ENCODE data around the gene FAM241B. TPM values are rescaled to one million over a fixed set of nuclear protein-coding genes. Genes with fewer than 3 reads are reported as not detected.

The FAM241B gene
- total and polyA plus RNA-seq, 2 donors (not counting 1 experiment from before 2014, with no cell fraction given): 0.54 to 0.64 TPM

- Mint-ChIP-seq H3K4me1 (no peaks in the 10 kb centered on the region), H3K27ac (no peak overlapping the region), H3K4me3 (no peak overlapping the region), H3K9me3 (ENCODE audit: insufficient read depth) (no peaks in the 10 kb centered on the region), H3K27me3 (peaks cover 26% of the 10 kb centered on the region)
- H3K27me3 ChIP-seq (replicated peaks in 1 of 4; ENCODE audit: control extremely low read depth in 1 of 4, control insufficient read depth in 3 of 4, insufficient read depth in 4 of 4, low read length in 3 of 4): peaks cover 0 to 3% (median 0%) of the 10 kb centered on the region in 4 experiments
- H3K36me3 ChIP-seq (replicated peaks in 1 of 2; ENCODE audit: control extremely low read depth in 1 of 2, control insufficient read depth in 1 of 2, extremely low read depth in 1 of 2, insufficient read depth in 2 of 2, low read length in 1 of 2): no peaks in the 10 kb centered on the region
- no peaks in the 10 kb centered on the region for H4K20me1 ChIP-seq (ENCODE audit: control insufficient read depth, insufficient read depth, low read length, poor library complexity, severe bottlenecking)
- ChIA-PET POLR2A (no interaction called here), CTCF (no interaction called here)
- no peak overlapping the region for H3K9ac ChIP-seq (ENCODE audit: low read length)
- no peak overlapping the region for H3K4me2 ChIP-seq (replicated peaks; ENCODE audit: low read depth, low read length, poor library complexity, severe bottlenecking)
- no peak overlapping the region for H3K4me3 ChIP-seq (ENCODE audit: control extremely low read depth in 1 of 5, extremely low read depth in 1 of 5, insufficient read depth in 1 of 5, low read depth in 2 of 5, low read length in 4 of 5)
- DNase-seq (no peak), ATAC-seq (ENCODE audit: low read depth) (no peak)
- no peak overlapping the region for H3K27ac ChIP-seq (ENCODE audit: low read length in 2 of 2)
- H3K4me1 ChIP-seq (ENCODE audit: control insufficient read depth in 2 of 2, insufficient read depth in 2 of 2, low read length in 2 of 2): no peaks in the 10 kb centered on the region
- H2AFZ ChIP-seq (ENCODE audit: insufficient read depth, low read depth, low read length, poor library complexity, severe bottlenecking): no peak overlapping the region
- WGBS (ENCODE audit: insufficient coverage): 30% methylated on average over 3 of the region's 5 CpGs
- peaks cover 0 to 15% (median 0%) of the 10 kb centered on the region in 3 donors for H3K9me3 ChIP-seq (ENCODE audit: control extremely low read depth in 1 of 3, control insufficient read depth in 2 of 3, insufficient read depth in 1 of 3, low read length in 2 of 3)
- TF ChIP-seq CTCF (IDR thresholded peaks at IDR 0.05) (no peak), EZH2 (IDR thresholded peaks at IDR 0.05; ENCODE audit: borderline replicate concordance, insufficient read depth, low read depth, low read length, poor library complexity, severe bottlenecking) (no peak)
- intact Hi-C loops (cut with micrococcal nuclease): no loop called here
- no peaks in the 10 kb centered on the region for H3K79me2 ChIP-seq (ENCODE audit: control insufficient read depth, insufficient read depth, low read length)
Measured at GRCh38 chr10:69656742-69657269, 26.8 kb downstream of the FAM241B start.

GRCh38 chr10:69657430-69657829, 27.4 kb downstream of the FAM241B start:
- no peak overlapping the region for H3K9ac ChIP-seq (ENCODE audit: low read length)
- no peaks in the 10 kb centered on the region for H4K20me1 ChIP-seq (ENCODE audit: control insufficient read depth, insufficient read depth, low read length, poor library complexity, severe bottlenecking)
- H3K9me3 ChIP-seq (ENCODE audit: control extremely low read depth in 1 of 3, control insufficient read depth in 2 of 3, insufficient read depth in 1 of 3, low read length in 2 of 3): peaks cover 0 to 15% (median 0%) of the 10 kb centered on the region in 3 donors
- peaks cover 0 to 3% (median 0%) of the 10 kb centered on the region in 4 experiments for H3K27me3 ChIP-seq (replicated peaks in 1 of 4; ENCODE audit: control extremely low read depth in 1 of 4, control insufficient read depth in 3 of 4, insufficient read depth in 4 of 4, low read length in 3 of 4)
- no peak overlapping the region for H3K27ac Mint-ChIP-seq
- H3K4me3 Mint-ChIP-seq: no peak overlapping the region
- no peak overlapping the region for H3K4me3 ChIP-seq (ENCODE audit: control extremely low read depth in 1 of 5, extremely low read depth in 1 of 5, insufficient read depth in 1 of 5, low read depth in 2 of 5, low read length in 4 of 5)
- 54% methylated on average over 7 of the region's 8 CpGs for WGBS (ENCODE audit: insufficient coverage)
- no peak overlapping the region for H3K27ac ChIP-seq (ENCODE audit: low read length in 2 of 2)
- TF ChIP-seq CTCF (IDR thresholded peaks at IDR 0.05): no peak
- no peak for TF ChIP-seq EZH2 (IDR thresholded peaks at IDR 0.05; ENCODE audit: borderline replicate concordance, insufficient read depth, low read depth, low read length, poor library complexity, severe bottlenecking)
- H3K36me3 ChIP-seq (replicated peaks in 1 of 2; ENCODE audit: control extremely low read depth in 1 of 2, control insufficient read depth in 1 of 2, extremely low read depth in 1 of 2, insufficient read depth in 2 of 2, low read length in 1 of 2): no peaks in the 10 kb centered on the region
- H2AFZ ChIP-seq (ENCODE audit: insufficient read depth, low read depth, low read length, poor library complexity, severe bottlenecking): no peak overlapping the region
- ATAC-seq (ENCODE audit: low read depth): no peak
- intact Hi-C loops (cut with micrococcal nuclease): no loop called here
- no peak for DNase-seq
- H3K9me3 Mint-ChIP-seq (ENCODE audit: insufficient read depth): no peaks in the 10 kb centered on the region
- H3K4me2 ChIP-seq (replicated peaks; ENCODE audit: low read depth, low read length, poor library complexity, severe bottlenecking): no peak overlapping the region
- H3K4me1 Mint-ChIP-seq: no peaks in the 10 kb centered on the region
- no peaks in the 10 kb centered on the region for H3K79me2 ChIP-seq (ENCODE audit: control insufficient read depth, insufficient read depth, low read length)
- ChIA-PET POLR2A (no interaction called here), CTCF (no interaction called here)
- no peaks in the 10 kb centered on the region for H3K4me1 ChIP-seq (ENCODE audit: control insufficient read depth in 2 of 2, insufficient read depth in 2 of 2, low read length in 2 of 2)
- H3K27me3 Mint-ChIP-seq: peaks cover 26% of the 10 kb centered on the region
